ENCODE results near the gene CCIN. TPM values are rescaled to one million over a fixed set of nuclear protein-coding genes. Genes with fewer than 3 reads are reported as not detected.

Gene CCIN
- total RNA-seq, 1 experiment from 2014 or later = not detected

- no peaks in the 10 kb centered on the region for H3K36me3 ChIP-seq (ENCODE audit: low read depth)
- ChIA-PET POLR2A (ENCODE audit: unreplicated experiment) (no interaction called here), CTCF (no interaction called here)
- no peak overlapping the region for H2AFZ ChIP-seq
- no peaks in the 10 kb centered on the region; the same call in 1 of the 2 replicates for H3K9me3 ChIP-seq (ENCODE audit: insufficient read depth, low read depth)
- H3K27me3 ChIP-seq (ENCODE audit: insufficient read depth, low read depth) = no peaks in the 10 kb centered on the region
- no peak overlapping the region for H3K4me3 ChIP-seq
- no peaks in the 10 kb centered on the region for H3F3A ChIP-seq (ENCODE audit: insufficient read depth, low read depth)
- no peak overlapping the region for H3K27ac ChIP-seq
- no peak for TF ChIP-seq CTCF (conservative IDR thresholded peaks at IDR 0.05)
- TF ChIP-seq EZH2 (IDR thresholded peaks at IDR 0.05; ENCODE audit: low read depth) = no peak
- no peaks in the 10 kb centered on the region for H4K20me1 ChIP-seq (ENCODE audit: insufficient read depth)
- no peaks in the 10 kb centered on the region for H3K79me2 ChIP-seq (ENCODE audit: low read depth)
- peaks cover 14% of the 10 kb centered on the region for H3K4me1 ChIP-seq (replicated peaks; ENCODE audit: insufficient read depth)
- DNase-seq = no peak
- no peak overlapping the region for H3K4me2 ChIP-seq
- no TSS peak for BruUV-seq (replicated peaks)
- no peaks in the 10 kb centered on the region for H3K9me2 ChIP-seq (ENCODE audit: insufficient read depth)
- intact Hi-C loops (cut with micrococcal nuclease; ENCODE audit: unreplicated experiment) = no loop called here
Observed at GRCh38 chr9:36161187-36161586, 8.0 kb upstream of the CCIN start.

GRCh38 chr9:36162211-36162738 lies 6.9 kb upstream of the CCIN start:
- H3K4me1 ChIP-seq (replicated peaks; ENCODE audit: insufficient read depth) = peaks cover 14% of the 10 kb centered on the region
- intact Hi-C loops (cut with micrococcal nuclease; ENCODE audit: unreplicated experiment) = no loop called here
- no peaks in the 10 kb centered on the region for H3K79me2 ChIP-seq (ENCODE audit: low read depth)
- H3K9me3 ChIP-seq (ENCODE audit: insufficient read depth, low read depth) = no peaks in the 10 kb centered on the region
- no peak overlapping the region for H3K4me2 ChIP-seq
- no peaks in the 10 kb centered on the region for H3K9me2 ChIP-seq (ENCODE audit: insufficient read depth)
- H3F3A ChIP-seq (ENCODE audit: insufficient read depth, low read depth) = no peaks in the 10 kb centered on the region
- DNase-seq = no peak
- no peak overlapping the region for H3K4me3 ChIP-seq
- ChIA-PET CTCF (no interaction called here), POLR2A (ENCODE audit: unreplicated experiment) (no interaction called here)
- H3K36me3 ChIP-seq (ENCODE audit: low read depth) = no peaks in the 10 kb centered on the region
- H3K27me3 ChIP-seq (ENCODE audit: insufficient read depth, low read depth) = no peaks in the 10 kb centered on the region
- no TSS peak for BruUV-seq (replicated peaks)
- no peak overlapping the region for H3K27ac ChIP-seq
- TF ChIP-seq EZH2 (IDR thresholded peaks at IDR 0.05; ENCODE audit: low read depth) (no peak), CTCF (conservative IDR thresholded peaks at IDR 0.05) (no peak)
- no peak overlapping the region for H2AFZ ChIP-seq
- H4K20me1 ChIP-seq (ENCODE audit: insufficient read depth) = no peaks in the 10 kb centered on the region

DNA sequence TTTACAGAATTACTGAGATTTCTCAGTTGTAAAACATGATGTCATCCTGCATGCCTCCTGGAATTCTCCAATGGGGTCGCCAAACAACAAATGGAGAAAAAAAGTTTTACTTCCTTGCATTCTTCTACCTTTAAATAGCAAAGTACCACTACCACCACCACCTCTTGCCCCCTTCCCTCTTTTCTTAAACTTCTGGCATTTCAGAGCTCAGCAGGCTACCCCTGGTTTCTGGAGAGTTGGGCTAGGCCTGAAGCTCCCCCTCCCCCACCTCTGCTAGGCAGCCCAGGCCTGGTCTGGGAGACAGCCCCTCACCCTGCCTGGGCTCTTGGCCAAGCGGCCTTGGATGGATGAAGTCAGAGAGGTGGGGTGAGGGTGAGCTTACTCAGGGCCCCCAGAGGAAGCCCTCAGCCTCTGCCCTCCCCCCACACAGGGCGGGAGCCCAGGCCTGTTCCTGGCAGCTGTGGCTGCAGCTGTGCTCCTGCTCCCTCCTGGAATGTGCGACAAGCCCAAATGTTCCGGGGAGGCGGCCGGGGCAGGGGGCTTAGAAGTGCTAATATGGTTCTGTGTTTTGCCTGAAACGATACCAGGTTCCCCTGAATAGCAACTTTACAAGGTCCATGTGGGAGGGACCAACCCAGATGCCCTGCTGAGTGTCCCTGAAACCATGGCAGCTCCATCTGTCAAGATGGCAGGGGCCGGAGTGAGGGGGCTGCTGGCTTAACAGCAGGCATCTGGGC lies 6.0 kb upstream of the CCIN start:
- H3K9me3 ChIP-seq (ENCODE audit: insufficient read depth, low read depth) = no peaks in the 10 kb centered on the region
- no peaks in the 10 kb centered on the region for H3K36me3 ChIP-seq (ENCODE audit: low read depth)
- CTCF ChIA-PET = interaction anchor here (0.6 kb wide), 1 partner anchor 338 kb away, joined by 3 read pairs; no protein-coding TSS in a partner anchor
- no peaks in the 10 kb centered on the region for H3F3A ChIP-seq (ENCODE audit: insufficient read depth, low read depth)
- POLR2A ChIA-PET (ENCODE audit: unreplicated experiment) = no interaction called here
- no peak overlapping the region for H3K4me3 ChIP-seq
- no peak overlapping the region for H3K27ac ChIP-seq
- no peaks in the 10 kb centered on the region for H3K79me2 ChIP-seq (ENCODE audit: low read depth)
- no peaks in the 10 kb centered on the region for H3K9me2 ChIP-seq (ENCODE audit: insufficient read depth)
- intact Hi-C loops (cut with micrococcal nuclease; ENCODE audit: unreplicated experiment) = no loop called here
- H3K4me2 ChIP-seq = no peak overlapping the region
- peaks cover 14% of the 10 kb centered on the region for H3K4me1 ChIP-seq (replicated peaks; ENCODE audit: insufficient read depth)
- no TSS peak for BruUV-seq (replicated peaks)
- no peak overlapping the region for H2AFZ ChIP-seq
- DNase-seq = no peak
- no peaks in the 10 kb centered on the region for H3K27me3 ChIP-seq (ENCODE audit: insufficient read depth, low read depth)
- no peaks in the 10 kb centered on the region for H4K20me1 ChIP-seq (ENCODE audit: insufficient read depth)
- TF ChIP-seq EZH2 (IDR thresholded peaks at IDR 0.05; ENCODE audit: low read depth) (no peak), CTCF (conservative IDR thresholded peaks at IDR 0.05) (no peak)

Measured in PC-9 (cell line).